ENCODE measurements around the gene SLC25A24. TPM values are rescaled to one million over a fixed set of nuclear protein-coding genes. Genes with fewer than 3 reads are reported as not detected.
"Not testable (repeated sequence)": the region's sequence is repeated elsewhere in the genome, so short reads cannot be mapped to it uniquely, and the experiment has no call there.

Gene SLC25A24
- total and polyA plus RNA-seq, 11 donors = 6.1 to 24.0 (median 13.8) TPM

GRCh38 chr1:108182959-108183700, 17.0 kb downstream of the SLC25A24 start:
- Histone ChIP-seq H3K9me3 (peaks cover 0 to 10% (median 4%) of the 10 kb centered on the region in 12 donors), H3K4me3 (no peak overlapping the region), H3K27ac (peak overlapping the region in 5 of 12 donors; percentile 6 to 71 (median 50)), H3K27me3 (no peaks in the 10 kb centered on the region), H3K4me1 (peaks cover 0 to 27% (median 9%) of the 10 kb centered on the region in 12 donors), H3K36me3 (peaks cover 0 to 67% (median 60%) of the 10 kb centered on the region in 9 donors)
- DNase-seq = no peak
- intact Hi-C loops (cut with DNase I) = no loop called here
- no peak for TF ChIP-seq POLR2A (IDR thresholded peaks at IDR 0.05)
- TF ChIP-seq CTCF (IDR thresholded peaks at IDR 0.05) = no peak
- no peak for ATAC-seq
- 48 to 50% (median 50%) methylated on average over 2 of the region's 2 CpGs for WGBS, 4 donors

- DNase-seq (no peak), ATAC-seq (no peak)
- Histone ChIP-seq H3K4me3 (no peak overlapping the region), H3K9me3 (peaks cover 0 to 19% (median 7%) of the 10 kb centered on the region in 12 donors), H3K27ac (no peak overlapping the region), H3K4me1 (peaks cover 0 to 27% (median 9%) of the 10 kb centered on the region in 12 donors), H3K36me3 (peaks cover 0 to 82% (median 61%) of the 10 kb centered on the region in 9 donors), H3K27me3 (no peaks in the 10 kb centered on the region)
- intact Hi-C loops (cut with DNase I) = no loop called here
- WGBS, 4 donors = 98 to 100% (median 98%) methylated on average over 1 of the region's 1 CpG
- no peak for TF ChIP-seq POLR2A (IDR thresholded peaks at IDR 0.05)
- TF ChIP-seq CTCF (IDR thresholded peaks at IDR 0.05) = no peak
These were observed 21.1 kb downstream of the SLC25A24 start for GRCh38 chr1:108179018-108179417.

GRCh38 chr1:108162409-108162808, 37.7 kb downstream of the SLC25A24 start:
- ATAC-seq; H3K27me3 ChIP-seq; H3K4me1 ChIP-seq; intact Hi-C loops (cut with DNase I); H3K27ac ChIP-seq; DNase-seq; H3K4me3 ChIP-seq; H3K9me3 ChIP-seq: not testable (repeated sequence)
- no CpG with 5 or more reads among the region's 1 CpG for WGBS, 4 donors
- H3K36me3 ChIP-seq = peaks cover 0 to 26% (median 14%) of the 10 kb centered on the region in 9 donors

- H3K4me1 ChIP-seq; H3K27ac ChIP-seq; H3K9me3 ChIP-seq; ATAC-seq; intact Hi-C loops (cut with DNase I); H3K4me3 ChIP-seq; H3K27me3 ChIP-seq; DNase-seq: not testable (repeated sequence)
- H3K36me3 ChIP-seq = peaks cover 0 to 50% (median 34%) of the 10 kb centered on the region in 9 donors
- 99 to 100% (median 100%) methylated on average over 2 to 20 of the region's 30 CpGs for WGBS, 4 donors
These were observed 40.2 kb downstream of the SLC25A24 start for GRCh38 chr1:108159951-108160350.

GRCh38 chr1:108158893-108159453, 41.2 kb downstream of the SLC25A24 start:
- DNase-seq (no peak), ATAC-seq (no peak)
- H3K27ac ChIP-seq = no peak overlapping the region
- H3K36me3 ChIP-seq = peaks cover 0 to 60% (median 44%) of the 10 kb centered on the region in 9 donors
- peaks cover 0 to 3% (median 0%) of the 10 kb centered on the region in 12 donors for H3K4me1 ChIP-seq
- intact Hi-C loops (cut with DNase I) = no loop called here
- WGBS, 4 donors = 97 to 99% (median 98%) methylated on average over 7 of the region's 7 CpGs
- H3K4me3 ChIP-seq = no peak overlapping the region
- peaks cover 0 to 8% (median 0%) of the 10 kb centered on the region in 12 donors for H3K9me3 ChIP-seq
- TF ChIP-seq CTCF (IDR thresholded peaks at IDR 0.05) (no peak), POLR2A (IDR thresholded peaks at IDR 0.05) (no peak)
- H3K27me3 ChIP-seq = no peaks in the 10 kb centered on the region

All from heart left ventricle (tissue), 16 donors.